Stomach (tissue), 9 donors: ENCODE results near the gene TMED5. TPM values are rescaled to one million over a fixed set of nuclear protein-coding genes. Genes with fewer than 3 reads are reported as not detected.
A peak's percentile ranks its signal among the peaks of the same experiment; 100 is the strongest.

Experiments
- DNase-seq, 2 donors: peaks; one replicate each; pipeline versions ENCODE4 v3.0.0 to v3.0.0-alpha.2; 2013 to 2019
- H3K27ac ChIP-seq, 5 donors: fragments of 200-600 bp in 4 of 5; sonication (generic) in 4 of 5; one replicate each; pipeline ENCODE4 v1.5.1; 2013 to 2019; ENCODE audit warnings: mild to moderate bottlenecking in 1 of 5, moderate library complexity in 1 of 5
- H3K27me3 ChIP-seq, 3 donors: fragments of 200-600 bp; sonication (generic); one replicate each; pipeline ENCODE4 v1.5.1; 2017 to 2019; ENCODE audit warnings: mixed run types in 1 of 3
- H3K36me3 ChIP-seq, 4 donors: fragments of 200-600 bp; sonication (generic); 1 replicate in 3 of 4; 2 replicates in 1 of 4; pipeline ENCODE4 v1.5.1; 2016 to 2019
- H3K4me1 ChIP-seq, 4 donors: fragments of 200-600 bp; sonication (generic); one replicate each; pipeline ENCODE4 v1.5.1; 2016 to 2019
- H3K4me3 ChIP-seq, 4 donors: fragments of 200-600 bp; sonication (generic) in 3 of 4; one replicate each; pipeline ENCODE4 v1.5.1; 2016 to 2019; ENCODE audit warnings: mild to moderate bottlenecking in 1 of 4
- H3K9me3 ChIP-seq, 4 donors: fragments of 200-600 bp; sonication (generic); one replicate each; pipeline ENCODE4 v1.5.1; 2016 to 2019
- EP300 ChIP-seq: sonication (generic); formaldehyde crosslinking; IDR thresholded peaks from one replicate; pipeline ENCODE4 v1.6.1; 2017; ENCODE audit warnings: antibody characterized with exemption
- POLR2A ChIP-seq, 4 donors: fragments of 450-650 bp; IDR thresholded peaks; one replicate each; pipeline ENCODE4 v1.6.1; 2016; ENCODE audit warnings: antibody characterized with exemption in 4 of 4, control low read depth in 2 of 4, mild to moderate bottlenecking in 1 of 4, moderate library complexity in 1 of 4
- POLR2AphosphoS5 ChIP-seq, 3 donors: sonication (generic); formaldehyde crosslinking; IDR thresholded peaks; one replicate each; pipeline ENCODE4 v1.6.1; 2016; ENCODE audit warnings: antibody characterized with exemption in 3 of 3
- WGBS, 5 donors: extraction: QIAGEN DNeasy Blood & Tissue Kit in 3 of 5; methylation state at CpG; one replicate each; pipeline versions ENCODE4 v1.1.5 to v1.1.7; 2013 to 2018; 5-methylcytosine and 5-hydroxymethylcytosine counted together
- intact Hi-C: fragments of 100-400 bp; cut with DNase I; formaldehyde crosslinking; loops from one replicate; pipeline ENCODE4 v1.15.1; 2023; ENCODE audit warnings: low total_unique reads
- polyA plus RNA-seq, 3 donors: library from polyadenylated mRNA; stranded (reverse); fragments of 200-250 nt; gene quantifications; one replicate each; pipeline ENCODE4 v1.2.3, GENCODE V29; 2013
- total RNA-seq, 5 donors: library from RNA; depleted of rRNA; stranded (reverse); fragments of >200 nt; gene quantifications; one replicate each; pipeline versions ENCODE4 v1.1.0 to v1.2.3, GENCODE V29; 2014 to 2016
- TF ChIP-seq, protein P1 (sequence below), 7 experiments: fragments of 450-650 bp in 4 of 7; fragments of 200-600 bp in 3 of 7; sonication (generic) in 3 of 7; IDR thresholded peaks; one replicate each; pipeline ENCODE4 v1.5.1; 2016 to 2019; ENCODE audit warnings: antibody characterized with exemption in 7 of 7, control low read depth in 2 of 7, mild to moderate bottlenecking in 1 of 7
- donor health status: healthy with polysubstance abuse.
- donor health status: Bipolar disorder and iron deficiency.
- donor health status: healthy.

The TMED5 gene
- total and polyA plus RNA-seq, 8 donors = 8.2 to 85.6 (median 16.1) TPM

DNA sequence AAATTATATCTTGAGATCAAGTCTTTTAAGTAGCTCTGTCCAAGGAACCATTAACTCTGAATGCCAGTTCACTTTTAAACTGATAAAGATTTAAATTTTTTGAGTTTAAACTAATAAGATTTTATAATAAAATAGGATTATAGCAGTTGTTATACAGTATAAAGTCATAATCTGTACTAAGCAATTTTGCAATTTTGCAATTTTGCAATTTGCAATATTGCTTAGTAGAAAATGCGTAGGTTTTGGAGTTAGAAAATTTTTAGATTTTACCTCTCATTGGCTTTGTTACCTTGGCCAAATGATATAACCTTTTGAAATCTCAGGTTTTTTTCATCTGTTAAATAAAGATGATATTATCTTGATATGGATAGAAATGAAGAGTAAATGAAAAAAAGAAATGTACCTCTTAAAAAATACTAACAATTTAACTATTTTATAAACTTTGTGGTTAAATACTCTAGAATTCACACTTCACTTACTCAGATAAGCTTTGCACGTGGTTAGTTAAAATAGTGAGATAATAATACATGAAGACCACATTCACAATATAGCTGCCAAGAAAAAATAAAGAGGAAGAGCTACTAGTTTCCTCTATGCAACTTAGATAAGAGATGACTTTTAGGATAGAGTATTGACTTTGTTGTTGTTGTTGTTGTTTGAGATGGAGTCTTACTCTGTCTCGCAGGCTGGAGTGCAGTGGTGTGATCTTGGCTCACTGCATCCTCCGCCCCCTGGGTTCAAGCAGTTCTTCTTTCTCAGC, 14.2 kb upstream of the TMED5 start:
- no peak for DNase-seq
- Histone ChIP-seq H3K36me3 (peaks cover 0 to 11% (median 8%) of the 10 kb centered on the region in 4 donors), H3K27me3 (no peaks in the 10 kb centered on the region), H3K27ac (no peak overlapping the region), H3K9me3 (no peaks in the 10 kb centered on the region), H3K4me3 (no peak overlapping the region), H3K4me1 (no peaks in the 10 kb centered on the region)
- intact Hi-C loops = no loop called here
- TF ChIP-seq POLR2A (IDR thresholded peaks at IDR 0.05) = no peak
- no peak for TF ChIP-seq EP300
- no peak for TF ChIP-seq POLR2AphosphoS5 (IDR thresholded peaks at IDR 0.05)
- TF ChIP-seq, protein P1, sequence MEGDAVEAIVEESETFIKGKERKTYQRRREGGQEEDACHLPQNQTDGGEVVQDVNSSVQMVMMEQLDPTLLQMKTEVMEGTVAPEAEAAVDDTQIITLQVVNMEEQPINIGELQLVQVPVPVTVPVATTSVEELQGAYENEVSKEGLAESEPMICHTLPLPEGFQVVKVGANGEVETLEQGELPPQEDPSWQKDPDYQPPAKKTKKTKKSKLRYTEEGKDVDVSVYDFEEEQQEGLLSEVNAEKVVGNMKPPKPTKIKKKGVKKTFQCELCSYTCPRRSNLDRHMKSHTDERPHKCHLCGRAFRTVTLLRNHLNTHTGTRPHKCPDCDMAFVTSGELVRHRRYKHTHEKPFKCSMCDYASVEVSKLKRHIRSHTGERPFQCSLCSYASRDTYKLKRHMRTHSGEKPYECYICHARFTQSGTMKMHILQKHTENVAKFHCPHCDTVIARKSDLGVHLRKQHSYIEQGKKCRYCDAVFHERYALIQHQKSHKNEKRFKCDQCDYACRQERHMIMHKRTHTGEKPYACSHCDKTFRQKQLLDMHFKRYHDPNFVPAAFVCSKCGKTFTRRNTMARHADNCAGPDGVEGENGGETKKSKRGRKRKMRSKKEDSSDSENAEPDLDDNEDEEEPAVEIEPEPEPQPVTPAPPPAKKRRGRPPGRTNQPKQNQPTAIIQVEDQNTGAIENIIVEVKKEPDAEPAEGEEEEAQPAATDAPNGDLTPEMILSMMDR (IDR thresholded peaks at IDR 0.05) = no peak
- WGBS, 5 donors = 84 to 91% (median 85%) methylated on average over 4 of the region's 4 CpGs

DNA sequence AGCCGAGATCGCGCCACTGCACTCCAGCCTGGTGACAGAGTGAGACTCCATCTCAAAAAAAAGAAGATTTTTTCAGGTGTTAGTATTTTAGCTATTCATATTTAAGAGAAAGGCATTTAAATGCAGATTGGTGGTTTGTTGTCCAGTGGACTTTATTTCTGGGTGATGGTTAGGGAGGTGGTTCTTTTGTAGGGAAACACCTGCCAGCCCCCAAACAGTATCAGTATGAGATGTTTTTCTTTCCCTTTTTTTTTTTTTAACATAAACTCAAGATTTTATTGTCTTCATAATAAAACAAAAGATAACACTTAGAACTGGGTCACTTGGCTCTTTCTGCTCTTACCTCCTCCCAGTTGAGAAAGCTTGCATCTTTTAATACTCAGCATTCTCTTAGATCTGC, 10.2 kb upstream of the TMED5 start:
- intact Hi-C loops = no loop called here
- 96 to 100% (median 97%) methylated on average over 3 of the region's 3 CpGs for WGBS, 5 donors
- no peak for TF ChIP-seq POLR2AphosphoS5 (IDR thresholded peaks at IDR 0.05)
- no peak for TF ChIP-seq EP300
- TF ChIP-seq, protein P1 (IDR thresholded peaks at IDR 0.05) = no peak
- no peak for TF ChIP-seq POLR2A (IDR thresholded peaks at IDR 0.05)
- Histone ChIP-seq H3K4me3 (no peak overlapping the region), H3K27me3 (no peaks in the 10 kb centered on the region), H3K36me3 (peaks cover 0 to 8% (median 4%) of the 10 kb centered on the region in 4 donors), H3K4me1 (no peaks in the 10 kb centered on the region), H3K27ac (no peak overlapping the region), H3K9me3 (no peaks in the 10 kb centered on the region)
- DNase-seq = no peak

DNA sequence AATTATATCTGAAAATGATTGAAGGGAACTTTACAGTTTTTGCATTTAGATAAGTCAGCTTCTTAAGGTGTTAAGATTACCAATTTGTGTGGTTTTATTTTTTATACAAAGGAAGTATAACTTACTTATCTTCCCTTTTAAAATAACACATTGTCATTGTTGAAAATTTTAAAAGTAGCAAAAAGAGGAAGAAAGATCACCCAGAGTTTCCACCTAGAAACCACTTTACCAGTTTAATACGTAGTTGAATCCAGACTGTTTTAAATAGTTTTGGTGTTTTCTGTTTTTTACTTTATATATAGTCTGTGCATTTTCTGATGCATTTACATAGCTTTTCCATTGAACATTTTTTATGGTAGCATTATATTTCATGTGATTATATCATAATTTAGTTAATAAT, 6.5 kb upstream of the TMED5 start:
- Histone ChIP-seq H3K36me3 (no peaks in the 10 kb centered on the region), H3K27ac (no peak overlapping the region), H3K27me3 (no peaks in the 10 kb centered on the region), H3K9me3 (no peaks in the 10 kb centered on the region), H3K4me1 (peaks cover 0 to 5% (median under 1%) of the 10 kb centered on the region in 4 donors), H3K4me3 (no peak overlapping the region)
- 74 to 86% (median 81%) methylated on average over 1 of the region's 1 CpG for whole genome bisulfite sequencing, 5 donors
- TF ChIP-seq POLR2AphosphoS5 (IDR thresholded peaks at IDR 0.05) (no peak), POLR2A (IDR thresholded peaks at IDR 0.05) (no peak), EP300 (no peak)
- TF ChIP-seq, protein P1 (IDR thresholded peaks at IDR 0.05) = no peak
- intact Hi-C loops = loop anchor here (10.0 kb wide), 1 partner anchor 102 kb away; no protein-coding TSS in a partner anchor
- DNase-seq = no peak

DNA sequence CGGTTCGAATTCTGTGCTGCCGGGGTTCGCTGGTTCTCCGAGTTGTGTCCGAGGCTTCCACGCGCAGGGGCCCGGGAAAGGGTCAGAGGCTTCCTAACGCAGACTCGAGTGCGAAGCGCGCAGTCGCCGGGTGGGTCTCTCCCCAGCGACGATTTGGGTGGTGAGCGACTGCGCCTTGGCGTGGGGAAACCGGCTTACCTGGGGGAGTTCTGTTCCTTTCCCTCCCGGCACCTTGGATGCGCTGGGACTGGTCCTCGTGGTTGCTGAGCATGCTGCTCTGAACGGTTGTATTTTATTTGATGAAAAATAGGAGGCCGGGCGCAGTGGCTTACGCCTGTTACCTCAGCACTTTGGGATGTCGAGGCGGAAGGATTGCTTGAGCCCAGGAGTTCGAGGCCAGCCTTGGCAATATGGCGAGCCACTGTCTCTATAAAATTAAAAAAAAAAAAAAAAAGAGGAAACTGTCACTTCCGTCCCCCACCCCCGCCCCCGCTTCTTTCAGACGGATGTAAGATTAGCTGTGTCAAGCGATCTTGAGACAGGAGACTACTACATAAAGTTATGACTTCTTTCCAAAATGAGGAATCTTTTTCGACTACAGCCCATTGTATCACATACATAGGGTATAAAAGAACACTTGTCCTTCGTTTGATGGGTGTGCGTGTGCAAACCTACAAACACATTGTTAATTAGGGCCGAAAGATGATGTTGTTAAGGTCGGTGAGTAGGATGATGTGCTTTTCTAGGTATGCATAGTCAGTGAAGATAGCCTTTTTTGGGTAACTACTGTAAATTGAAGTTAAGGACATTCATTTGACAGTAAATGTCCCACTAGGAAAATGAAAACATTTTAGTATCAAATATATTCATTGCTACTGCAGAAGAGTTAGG, 755 bp upstream of the TMED5 start, which contains the start of gene CCDC18:
Gene CCDC18, plus strand, starts transcription at position 2 of the 891 bp plus-strand sequence. CDS start 2,638 bp downstream, outside the sequence.
- Histone ChIP-seq H3K36me3 (peaks cover 0 to 6% (median 0%) of the 10 kb centered on the region in 4 donors), H3K27me3 (no peaks in the 10 kb centered on the region), H3K4me1 (peaks cover 3 to 45% (median 34%) of the 10 kb centered on the region in 4 donors), H3K4me3 (peak within 1 kb of the TSS; percentile 60 to 85 (median 76)), H3K9me3 (no peaks in the 10 kb centered on the region), H3K27ac (peak within 1 kb of the TSS; percentile 98 to 100 (median 99))
- intact Hi-C loops = loop anchor here (10.0 kb wide), 1 partner anchor 96 kb away; no protein-coding TSS in a partner anchor
- DNase-seq = no peak
- whole genome bisulfite sequencing, 5 donors = 2 to 4% (median 3%) methylated on average over 35 to 43 of the region's 43 CpGs
- TF ChIP-seq POLR2A (IDR thresholded peaks at IDR 0.05) = no peak
- no peak for TF ChIP-seq POLR2AphosphoS5 (IDR thresholded peaks at IDR 0.05)
- no peak for TF ChIP-seq EP300
- TF ChIP-seq, protein P1 (IDR thresholded peaks at IDR 0.05) = no peak
